Panc1 (cell line): ENCODE measurements around the gene CLPX.
"Not testable (repeated sequence)": the region's sequence is repeated elsewhere in the genome, so short reads cannot be mapped to it uniquely, and the experiment has no call there.

Experiments
- TCF7L2 ChIP-seq: IDR thresholded peaks from 2 replicates; pipeline ENCODE4 v1.6.1; 2011; ENCODE audit warnings: mild to moderate bottlenecking, low read depth, low read length, inconsistent platforms
- TF ChIP-seq, protein P1 (sequence below): fragments of 450-650 bp; IDR thresholded peaks from 2 replicates; pipeline ENCODE4 v1.5.1; 2017; ENCODE audit warnings: mild to moderate bottlenecking
- TF ChIP-seq, protein P2 (sequence below), 2 experiments: IDR thresholded peaks; 2 replicates each; pipeline ENCODE4 v1.6.1; 2011 to 2012; ENCODE audit warnings: low read depth in 2 of 2, control low read depth in 1 of 2, low read length in 1 of 2, mild to moderate bottlenecking in 1 of 2, moderate library complexity in 1 of 2; ENCODE audit not compliant: insufficient read depth in 1 of 2

GRCh38 chr15:65181582-65182353, 3.4 kb downstream of the CLPX start:
- TF ChIP-seq, protein P1, sequence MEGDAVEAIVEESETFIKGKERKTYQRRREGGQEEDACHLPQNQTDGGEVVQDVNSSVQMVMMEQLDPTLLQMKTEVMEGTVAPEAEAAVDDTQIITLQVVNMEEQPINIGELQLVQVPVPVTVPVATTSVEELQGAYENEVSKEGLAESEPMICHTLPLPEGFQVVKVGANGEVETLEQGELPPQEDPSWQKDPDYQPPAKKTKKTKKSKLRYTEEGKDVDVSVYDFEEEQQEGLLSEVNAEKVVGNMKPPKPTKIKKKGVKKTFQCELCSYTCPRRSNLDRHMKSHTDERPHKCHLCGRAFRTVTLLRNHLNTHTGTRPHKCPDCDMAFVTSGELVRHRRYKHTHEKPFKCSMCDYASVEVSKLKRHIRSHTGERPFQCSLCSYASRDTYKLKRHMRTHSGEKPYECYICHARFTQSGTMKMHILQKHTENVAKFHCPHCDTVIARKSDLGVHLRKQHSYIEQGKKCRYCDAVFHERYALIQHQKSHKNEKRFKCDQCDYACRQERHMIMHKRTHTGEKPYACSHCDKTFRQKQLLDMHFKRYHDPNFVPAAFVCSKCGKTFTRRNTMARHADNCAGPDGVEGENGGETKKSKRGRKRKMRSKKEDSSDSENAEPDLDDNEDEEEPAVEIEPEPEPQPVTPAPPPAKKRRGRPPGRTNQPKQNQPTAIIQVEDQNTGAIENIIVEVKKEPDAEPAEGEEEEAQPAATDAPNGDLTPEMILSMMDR, result not testable (repeated sequence)
- TF ChIP-seq, protein P2, sequence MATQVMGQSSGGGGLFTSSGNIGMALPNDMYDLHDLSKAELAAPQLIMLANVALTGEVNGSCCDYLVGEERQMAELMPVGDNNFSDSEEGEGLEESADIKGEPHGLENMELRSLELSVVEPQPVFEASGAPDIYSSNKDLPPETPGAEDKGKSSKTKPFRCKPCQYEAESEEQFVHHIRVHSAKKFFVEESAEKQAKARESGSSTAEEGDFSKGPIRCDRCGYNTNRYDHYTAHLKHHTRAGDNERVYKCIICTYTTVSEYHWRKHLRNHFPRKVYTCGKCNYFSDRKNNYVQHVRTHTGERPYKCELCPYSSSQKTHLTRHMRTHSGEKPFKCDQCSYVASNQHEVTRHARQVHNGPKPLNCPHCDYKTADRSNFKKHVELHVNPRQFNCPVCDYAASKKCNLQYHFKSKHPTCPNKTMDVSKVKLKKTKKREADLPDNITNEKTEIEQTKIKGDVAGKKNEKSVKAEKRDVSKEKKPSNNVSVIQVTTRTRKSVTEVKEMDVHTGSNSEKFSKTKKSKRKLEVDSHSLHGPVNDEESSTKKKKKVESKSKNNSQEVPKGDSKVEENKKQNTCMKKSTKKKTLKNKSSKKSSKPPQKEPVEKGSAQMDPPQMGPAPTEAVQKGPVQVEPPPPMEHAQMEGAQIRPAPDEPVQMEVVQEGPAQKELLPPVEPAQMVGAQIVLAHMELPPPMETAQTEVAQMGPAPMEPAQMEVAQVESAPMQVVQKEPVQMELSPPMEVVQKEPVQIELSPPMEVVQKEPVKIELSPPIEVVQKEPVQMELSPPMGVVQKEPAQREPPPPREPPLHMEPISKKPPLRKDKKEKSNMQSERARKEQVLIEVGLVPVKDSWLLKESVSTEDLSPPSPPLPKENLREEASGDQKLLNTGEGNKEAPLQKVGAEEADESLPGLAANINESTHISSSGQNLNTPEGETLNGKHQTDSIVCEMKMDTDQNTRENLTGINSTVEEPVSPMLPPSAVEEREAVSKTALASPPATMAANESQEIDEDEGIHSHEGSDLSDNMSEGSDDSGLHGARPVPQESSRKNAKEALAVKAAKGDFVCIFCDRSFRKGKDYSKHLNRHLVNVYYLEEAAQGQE (IDR thresholded peaks at IDR 0.05; ENCODE audit: insufficient read depth in 1 of 2, low read depth in 2 of 2, low read length in 1 of 2), result not testable (repeated sequence)
- not testable (repeated sequence) for TF ChIP-seq TCF7L2
